Activated CD8-positive, alpha-beta T cell treated with anti-CD3 and anti-CD28 coated beads for 36 hours (primary cell): Measurements from ENCODE around the gene MYBPC3. TPM values are rescaled to one million over a fixed set of nuclear protein-coding genes. Genes with fewer than 3 reads are reported as not detected.

Source experiments
- ATAC-seq: fragments of 200-7000 bp; cut with Tn5 transposase; one replicate; pipeline ENCODE4 v1.10.0; 2021; ENCODE audit warnings: mild to moderate bottlenecking, moderate library complexity
- CTCF ChIA-PET: fragments of 350-600 bp; sonication (Branson Sonifier 250); formaldehyde crosslinking; loops from one replicate; lab custom pipeline; 2021; ENCODE audit warnings: antibody characterized with exemption; lab: Charles Lee
- POLR2A ChIA-PET: fragments of 350-600 bp; sonication (Branson Sonifier 250); formaldehyde crosslinking; loops from one replicate; lab custom pipeline; 2021; ENCODE audit warnings: antibody characterized with exemption; lab: Charles Lee
- DNase-seq: peaks from one replicate; pipeline ENCODE4 v3.0.0-alpha.2; 2020
- H3K27ac Mint-ChIP-seq: one replicate; pipeline ENCODE4 v1.8.0; 2021; ENCODE audit warnings: mild to moderate bottlenecking, mixed read lengths
- H3K27me3 Mint-ChIP-seq: one replicate; pipeline ENCODE4 v1.8.0; 2021; ENCODE audit warnings: mixed read lengths
- H3K36me3 Mint-ChIP-seq: one replicate; pipeline ENCODE4 v1.8.0; 2021; ENCODE audit warnings: low read depth, mixed read lengths
- H3K4me1 Mint-ChIP-seq: one replicate; pipeline ENCODE4 v1.8.0; 2021; ENCODE audit warnings: low read depth, mixed read lengths
- H3K4me3 Mint-ChIP-seq: one replicate; pipeline ENCODE4 v1.8.0; 2021; ENCODE audit warnings: mild to moderate bottlenecking, moderate library complexity, mixed read lengths
- H3K9me3 Mint-ChIP-seq: one replicate; pipeline ENCODE4 v1.8.0; 2021; ENCODE audit warnings: mixed read lengths
- CTCF ChIP-seq: fragments of 200-600 bp; IDR thresholded peaks from one replicate; pipeline ENCODE4 v1.8.0; 2022; ENCODE audit warnings: antibody characterized with exemption, mild to moderate bottlenecking
- intact Hi-C: fragments of 100-400 bp; cut with micrococcal nuclease; formaldehyde crosslinking; loops from one replicate; pipeline ENCODE4 v1.10.0; 2022
- total RNA-seq, 2 experiments: library from RNA; stranded (reverse); gene quantifications; one replicate each; pipeline ENCODE4 v1.2.3, GENCODE V29; 2021

MYBPC3 gene
- total RNA-seq, 2 experiments from 2014 or later: not detected

GRCh38 chr11:47345890-47346563 lies 6.5 kb downstream of the MYBPC3 start:
- POLR2A ChIA-PET: interaction anchor here (0.6 kb wide), 2 partner anchors 19 to 21 kb away, joined by 3 to 4 read pairs; no protein-coding TSS in a partner anchor
- no peaks in the 10 kb centered on the region for H3K9me3 Mint-ChIP-seq
- CTCF ChIA-PET: interaction anchor here (1.2 kb wide), 1 partner anchor 28 kb away, joined by 4 read pairs; no protein-coding TSS in a partner anchor

GRCh38 chr11:47342854-47343253 lies 9.6 kb downstream of the MYBPC3 start:
- Mint-ChIP-seq H3K27me3 (no peaks in the 10 kb centered on the region), H3K4me1 (no peaks in the 10 kb centered on the region), H3K36me3 (no peaks in the 10 kb centered on the region), H3K4me3 (no peak overlapping the region), H3K27ac (no peak overlapping the region), H3K9me3 (no peaks in the 10 kb centered on the region)
- ATAC-seq: no peak
- POLR2A ChIA-PET: interaction anchor here (0.6 kb wide), 1 partner anchor 277 kb away, joined by 3 read pairs; no protein-coding TSS in a partner anchor
- CTCF ChIA-PET: no interaction called here
- intact Hi-C loops: no loop called here
- DNase-seq: no peak
- no peak for TF ChIP-seq CTCF

More at GRCh38 chr11:47345890-47346563, 6.5 kb downstream of the MYBPC3 start:
- H3K36me3 Mint-ChIP-seq: no peaks in the 10 kb centered on the region
- H3K4me3 Mint-ChIP-seq: no peak overlapping the region
- DNase-seq (no peak), ATAC-seq (no peak)
- intact Hi-C loops: no loop called here
- no peak for TF ChIP-seq CTCF
- H3K4me1 Mint-ChIP-seq: no peaks in the 10 kb centered on the region
- no peak overlapping the region for H3K27ac Mint-ChIP-seq
- no peaks in the 10 kb centered on the region for H3K27me3 Mint-ChIP-seq

GRCh38 chr11:47342036-47342803 lies 10.3 kb downstream of the MYBPC3 start:
- Mint-ChIP-seq H3K9me3 (no peaks in the 10 kb centered on the region), H3K27me3 (no peaks in the 10 kb centered on the region), H3K36me3 (no peaks in the 10 kb centered on the region), H3K27ac (no peak overlapping the region), H3K4me1 (no peaks in the 10 kb centered on the region), H3K4me3 (no peak overlapping the region)
- ATAC-seq: no peak
- POLR2A ChIA-PET: interaction anchor here (0.6 kb wide), 2 partner anchors 406 to 525 kb away, joined by 3 read pairs; no protein-coding TSS in a partner anchor
- no peak for DNase-seq
- CTCF ChIA-PET: no interaction called here
- no peak for TF ChIP-seq CTCF
- intact Hi-C loops: no loop called here

GRCh38 chr11:47340980-47341775 lies 11.3 kb downstream of the MYBPC3 start:
- ChIA-PET POLR2A (interaction anchor here (0.6 kb wide), 2 partner anchors 405 to 524 kb away, joined by 3 read pairs; no protein-coding TSS in a partner anchor), CTCF (no interaction called here)
- no peaks in the 10 kb centered on the region for H3K36me3 Mint-ChIP-seq
- no peak overlapping the region for H3K4me3 Mint-ChIP-seq
- no peaks in the 10 kb centered on the region for H3K9me3 Mint-ChIP-seq
- no peaks in the 10 kb centered on the region for H3K27me3 Mint-ChIP-seq
- DNase-seq: no peak
- no peak for TF ChIP-seq CTCF
- H3K4me1 Mint-ChIP-seq: no peaks in the 10 kb centered on the region
- intact Hi-C loops: no loop called here
- no peak for ATAC-seq
- no peak overlapping the region for H3K27ac Mint-ChIP-seq
